Measurements from ENCODE around the gene ARMC5. TPM values are rescaled to one million over a fixed set of nuclear protein-coding genes. Genes with fewer than 3 reads are reported as not detected.
"Not testable (repeated sequence)": the region's sequence is repeated elsewhere in the genome, so short reads cannot be mapped to it uniquely, and the experiment has no call there.

ARMC5 gene
- total and polyA plus RNA-seq, 4 experiments from 2014 or later: 4.3 to 7.0 (median 6.3) TPM

DNA sequence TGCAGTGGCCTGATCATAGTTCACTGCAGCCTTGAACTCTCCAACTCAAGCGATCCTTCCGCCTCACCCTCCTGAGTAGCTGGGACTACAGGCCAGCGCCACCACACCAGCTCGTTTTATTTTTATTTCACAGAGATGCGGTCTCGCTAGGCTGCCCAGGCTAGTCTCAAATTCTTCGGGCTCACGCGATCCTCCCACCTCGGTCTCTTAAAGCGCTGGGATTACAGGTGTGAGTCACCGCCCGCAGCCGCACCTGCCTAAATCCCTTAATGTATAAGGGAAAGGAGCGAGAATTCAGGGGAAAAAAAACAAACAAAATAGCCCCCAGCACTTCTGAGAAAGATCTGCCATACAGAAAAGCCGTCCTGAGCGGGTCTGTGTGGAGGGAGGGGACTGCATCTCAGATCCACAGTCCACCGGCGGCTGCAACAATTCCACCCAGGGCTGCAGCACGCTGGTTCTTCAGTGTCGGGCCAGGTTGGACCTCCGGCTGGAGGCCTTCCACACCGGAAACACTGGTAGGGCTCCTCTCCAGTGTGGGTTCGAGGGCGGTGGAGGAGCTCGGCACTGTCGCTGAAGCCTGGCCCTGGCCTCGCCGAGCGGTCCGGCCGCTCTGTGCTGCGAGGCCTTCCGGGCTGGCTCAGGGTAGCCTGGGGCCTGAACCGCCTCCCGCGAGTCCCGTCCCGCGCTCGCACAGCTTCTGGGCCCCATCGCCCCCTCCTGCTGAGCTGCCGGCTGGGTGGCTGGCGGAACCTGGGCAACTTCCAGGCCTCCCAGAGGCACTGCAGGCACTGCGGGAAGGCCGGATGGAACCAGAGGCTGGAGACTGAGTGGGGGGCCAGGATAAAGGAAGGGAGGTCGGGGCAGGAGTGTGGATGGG, 23.7 kb upstream of the ARMC5 start:
- Histone ChIP-seq H3K4me1 (ENCODE audit: insufficient read depth, low read length) (no peaks in the 10 kb centered on the region), H3K9me3 (ENCODE audit: control insufficient read depth in 1 of 2, low read length in 2 of 2) (no peaks in the 10 kb centered on the region), H3K4me3 (ENCODE audit: low read length in 2 of 2) (no peak overlapping the region), H3K36me3 (ENCODE audit: insufficient read depth, low read length) (no peaks in the 10 kb centered on the region), H3K27me3 (ENCODE audit: insufficient read depth, low read length) (no peaks in the 10 kb centered on the region), H3K27ac (ENCODE audit: low read depth, low read length) (no peak overlapping the region)
- no peaks in the 10 kb centered on the region for H3K36me3 Mint-ChIP-seq
- no peaks in the 10 kb centered on the region for H3K27me3 Mint-ChIP-seq
- no peak for DNase-seq
- no peaks in the 10 kb centered on the region for H3K9me3 Mint-ChIP-seq
- H3K27ac Mint-ChIP-seq: no peak overlapping the region
- intact Hi-C loops (cut with micrococcal nuclease): no loop called here
- no peaks in the 10 kb centered on the region for H3K4me1 Mint-ChIP-seq
- ChIA-PET POLR2A (ENCODE audit: partially characterized antibody) (no interaction called here), CTCF (ENCODE audit: partially characterized antibody) (no interaction called here)
- no peak overlapping the region for H3K4me3 Mint-ChIP-seq

DNA sequence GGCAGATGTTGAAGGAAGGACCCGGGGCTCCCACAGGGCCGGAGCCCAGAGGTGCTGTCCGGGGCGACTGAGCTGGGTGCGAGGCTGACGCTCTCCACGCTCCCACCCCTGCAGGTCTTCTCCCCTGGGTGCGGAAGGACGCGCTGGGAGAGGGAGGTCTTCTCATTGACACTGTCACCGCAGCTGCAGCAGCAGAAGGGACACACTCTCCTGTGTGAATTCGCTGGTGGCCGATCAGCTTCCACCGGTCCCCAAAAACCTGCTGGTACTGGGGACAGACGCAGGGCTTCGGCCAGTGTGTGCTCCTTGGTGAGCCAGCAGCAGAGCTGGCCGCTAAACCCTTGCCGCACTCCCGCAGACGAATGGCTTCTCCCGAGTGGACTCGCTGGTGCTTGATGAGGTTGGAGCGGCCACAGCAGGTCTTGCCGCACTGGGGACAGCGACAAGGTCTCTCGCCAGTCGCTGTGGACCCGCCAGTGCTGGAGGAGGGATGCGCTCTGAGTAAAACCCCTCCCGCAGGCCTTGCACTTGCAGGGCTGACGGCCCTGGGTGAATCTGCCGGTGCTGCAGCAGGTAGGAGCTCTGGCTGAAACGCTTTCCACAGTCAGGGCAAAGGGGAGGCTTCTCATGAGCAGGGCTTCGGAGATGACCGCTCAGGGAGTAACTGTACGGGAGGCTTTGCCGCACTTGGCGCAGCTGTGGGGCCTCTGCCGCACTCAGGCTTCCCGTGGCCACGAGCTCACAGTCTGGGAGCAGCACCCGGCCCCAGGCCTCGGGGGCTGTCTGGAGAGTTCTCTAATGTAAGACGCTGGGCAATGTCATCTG, 22.9 kb upstream of the ARMC5 start:
- H3K9me3 Mint-ChIP-seq: no peaks in the 10 kb centered on the region
- Histone ChIP-seq H3K9me3 (ENCODE audit: control insufficient read depth in 1 of 2, low read length in 2 of 2) (no peaks in the 10 kb centered on the region), H3K27me3 (ENCODE audit: insufficient read depth, low read length) (no peaks in the 10 kb centered on the region), H3K36me3 (ENCODE audit: insufficient read depth, low read length) (no peaks in the 10 kb centered on the region), H3K4me3 (ENCODE audit: low read length in 2 of 2) (no peak overlapping the region), H3K4me1 (ENCODE audit: insufficient read depth, low read length) (no peaks in the 10 kb centered on the region), H3K27ac (ENCODE audit: low read depth, low read length) (no peak overlapping the region)
- intact Hi-C loops (cut with micrococcal nuclease): no loop called here
- DNase-seq: no peak
- CTCF ChIA-PET (ENCODE audit: partially characterized antibody): interaction anchor here (0.7 kb wide), 1 partner anchor 451 kb away, joined by 3 read pairs; the partner anchor contains the start of gene HSD3B7
- H3K36me3 Mint-ChIP-seq: no peaks in the 10 kb centered on the region
- no peaks in the 10 kb centered on the region for H3K4me1 Mint-ChIP-seq
- no peak overlapping the region for H3K4me3 Mint-ChIP-seq
- POLR2A ChIA-PET (ENCODE audit: partially characterized antibody): no interaction called here
- no peaks in the 10 kb centered on the region for H3K27me3 Mint-ChIP-seq
- no peak overlapping the region for H3K27ac Mint-ChIP-seq

DNA sequence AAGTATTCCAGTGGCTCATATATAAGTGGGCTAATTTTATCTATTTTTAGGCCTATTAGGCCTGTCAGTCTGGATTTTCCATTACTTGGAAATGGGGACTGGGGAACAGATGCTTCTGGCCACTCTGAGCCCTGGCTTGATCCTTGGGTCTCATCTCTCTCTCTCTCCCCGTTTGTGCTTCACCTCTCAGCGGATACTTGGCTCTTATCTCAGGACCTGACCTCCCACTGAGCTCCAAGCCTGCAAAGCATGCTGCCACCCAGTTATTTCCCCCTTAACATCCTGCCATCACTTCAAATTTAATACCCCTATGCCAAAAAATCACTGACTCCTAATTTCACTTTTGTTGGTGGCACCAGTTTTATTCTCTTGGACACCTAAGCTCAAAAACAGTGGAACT, 20.9 kb upstream of the ARMC5 start:
- Histone ChIP-seq H3K27ac (ENCODE audit: low read depth, low read length) (no peak overlapping the region), H3K4me1 (ENCODE audit: insufficient read depth, low read length) (no peaks in the 10 kb centered on the region), H3K9me3 (ENCODE audit: control insufficient read depth in 1 of 2, low read length in 2 of 2) (no peaks in the 10 kb centered on the region), H3K36me3 (ENCODE audit: insufficient read depth, low read length) (no peaks in the 10 kb centered on the region), H3K4me3 (ENCODE audit: low read length in 2 of 2) (no peak overlapping the region), H3K27me3 (ENCODE audit: insufficient read depth, low read length) (no peaks in the 10 kb centered on the region)
- peaks cover 0 to 1% of the 10 kb centered on the region in 2 donors for H3K27me3 Mint-ChIP-seq
- intact Hi-C loops (cut with micrococcal nuclease): no loop called here
- H3K4me3 Mint-ChIP-seq: no peak overlapping the region
- peaks cover 0 to 2% of the 10 kb centered on the region in 2 donors for H3K36me3 Mint-ChIP-seq
- CTCF ChIA-PET (ENCODE audit: partially characterized antibody): interaction anchor here (0.7 kb wide), 1 partner anchor 453 kb away, joined by 3 read pairs; the partner anchor contains the start of gene HSD3B7
- no peak overlapping the region for H3K27ac Mint-ChIP-seq
- DNase-seq: no peak
- H3K4me1 Mint-ChIP-seq: peaks cover 1 to 9% (median 5%) of the 10 kb centered on the region in 4 donors
- POLR2A ChIA-PET (ENCODE audit: partially characterized antibody): no interaction called here
- no peaks in the 10 kb centered on the region for H3K9me3 Mint-ChIP-seq

DNA sequence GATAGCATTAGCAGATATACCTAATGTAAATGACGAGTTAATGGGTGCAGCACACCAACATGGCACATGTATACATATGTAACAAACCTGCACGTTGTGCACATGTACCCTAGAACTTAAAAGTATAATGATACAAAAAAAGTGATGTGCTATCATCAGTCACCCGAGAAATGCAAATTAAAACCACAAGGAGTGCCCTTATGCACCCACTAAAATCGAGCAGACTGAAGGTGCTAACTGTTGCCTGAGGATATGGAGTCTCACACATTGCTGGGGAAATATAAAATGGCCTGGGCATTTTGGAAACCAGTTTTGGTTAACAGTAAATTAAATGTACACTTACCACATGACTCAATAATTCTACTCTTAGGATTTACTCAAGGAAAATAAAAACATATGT, 20.3 kb upstream of the ARMC5 start:
- H3K27ac ChIP-seq (ENCODE audit: low read depth, low read length); H3K4me1 Mint-ChIP-seq; H3K4me1 ChIP-seq (ENCODE audit: insufficient read depth, low read length); H3K27me3 Mint-ChIP-seq; H3K4me3 ChIP-seq (ENCODE audit: low read length in 2 of 2); H3K27ac Mint-ChIP-seq; H3K36me3 Mint-ChIP-seq; H3K27me3 ChIP-seq (ENCODE audit: insufficient read depth, low read length); DNase-seq; POLR2A ChIA-PET (ENCODE audit: partially characterized antibody); H3K4me3 Mint-ChIP-seq; H3K36me3 ChIP-seq (ENCODE audit: insufficient read depth, low read length); H3K9me3 Mint-ChIP-seq; CTCF ChIA-PET (ENCODE audit: partially characterized antibody); intact Hi-C loops (cut with micrococcal nuclease); H3K9me3 ChIP-seq (ENCODE audit: control insufficient read depth in 1 of 2, low read length in 2 of 2): not testable (repeated sequence)

DNA sequence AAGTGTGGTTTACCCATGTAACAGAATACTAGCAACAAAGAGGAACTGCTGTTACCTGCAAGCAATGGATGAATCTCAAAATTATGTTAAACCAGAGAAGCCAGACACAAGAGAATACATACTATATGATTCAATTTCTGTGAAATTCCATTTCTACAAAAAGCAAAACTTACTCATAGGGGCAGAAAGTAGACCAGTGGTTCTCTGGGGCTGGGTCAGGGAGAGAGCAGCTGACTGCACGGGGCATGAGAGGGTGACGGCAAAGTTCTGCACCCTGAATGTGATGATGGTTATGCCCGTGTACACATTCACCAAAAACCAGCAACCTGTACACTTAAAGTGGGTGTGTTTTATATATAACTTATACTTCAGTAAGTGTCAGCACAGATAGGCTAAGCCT, 19.8 kb upstream of the ARMC5 start:
- Histone ChIP-seq H3K36me3 (ENCODE audit: insufficient read depth, low read length) (no peaks in the 10 kb centered on the region), H3K27ac (ENCODE audit: low read depth, low read length) (no peak overlapping the region), H3K27me3 (ENCODE audit: insufficient read depth, low read length) (no peaks in the 10 kb centered on the region), H3K4me1 (ENCODE audit: insufficient read depth, low read length) (no peaks in the 10 kb centered on the region), H3K4me3 (ENCODE audit: low read length in 2 of 2) (no peak overlapping the region), H3K9me3 (ENCODE audit: control insufficient read depth in 1 of 2, low read length in 2 of 2) (no peaks in the 10 kb centered on the region)
- no peaks in the 10 kb centered on the region for H3K9me3 Mint-ChIP-seq
- CTCF ChIA-PET (ENCODE audit: partially characterized antibody): no interaction called here
- POLR2A ChIA-PET (ENCODE audit: partially characterized antibody): no interaction called here
- H3K36me3 Mint-ChIP-seq: peaks cover 0 to 2% of the 10 kb centered on the region in 2 donors
- peaks cover 1 to 9% (median 5%) of the 10 kb centered on the region in 4 donors for H3K4me1 Mint-ChIP-seq
- intact Hi-C loops (cut with micrococcal nuclease): no loop called here
- DNase-seq: no peak
- peaks cover 0 to 1% of the 10 kb centered on the region in 2 donors for H3K27me3 Mint-ChIP-seq
- H3K4me3 Mint-ChIP-seq: no peak overlapping the region
- H3K27ac Mint-ChIP-seq: no peak overlapping the region

DNA sequence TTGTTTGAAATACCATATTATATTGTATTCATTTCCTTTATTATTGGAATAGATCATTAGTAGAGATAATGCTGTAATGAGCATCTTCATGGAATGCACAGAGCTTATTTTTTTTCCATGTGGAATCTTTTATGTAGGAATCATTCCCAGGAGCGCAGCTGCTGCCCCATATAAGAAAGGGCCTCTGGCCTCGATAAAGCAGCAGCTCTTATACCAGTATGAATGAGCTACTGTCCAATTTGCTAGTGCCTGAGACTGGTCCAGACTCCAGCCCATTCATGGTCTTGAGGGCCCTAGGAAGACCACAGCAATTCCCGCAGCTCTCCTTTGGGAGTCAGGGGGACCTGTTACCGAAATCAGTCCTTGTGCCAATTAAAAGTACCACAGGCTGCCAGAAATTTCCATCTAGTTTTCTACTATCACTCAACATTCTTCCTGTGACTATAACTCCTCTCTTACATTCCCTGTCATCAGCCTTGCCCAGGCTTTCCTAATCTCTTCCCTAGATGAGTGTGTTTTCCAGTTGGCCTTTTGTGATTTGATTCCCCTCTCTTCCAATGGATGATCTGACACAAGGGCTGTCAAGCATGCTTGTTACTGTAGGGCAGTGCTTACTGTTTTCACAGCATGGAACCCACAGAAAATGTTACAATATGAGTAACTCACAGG, 18.7 kb upstream of the ARMC5 start:
- CTCF ChIA-PET (ENCODE audit: partially characterized antibody): interaction anchor here (0.6 to 1.4 kb wide), 3 partner anchors 298 to 458 kb away, joined by 3 to 4 read pairs (median 4); no protein-coding TSS in a partner anchor
- DNase-seq: no peak
- H3K4me1 ChIP-seq (ENCODE audit: insufficient read depth, low read length): no peaks in the 10 kb centered on the region
- H3K9me3 ChIP-seq (ENCODE audit: control insufficient read depth in 1 of 2, low read length in 2 of 2): no peaks in the 10 kb centered on the region
- H3K27me3 Mint-ChIP-seq: peaks cover 0 to 1% of the 10 kb centered on the region in 2 donors
- no peak overlapping the region for H3K27ac Mint-ChIP-seq
- H3K36me3 ChIP-seq (ENCODE audit: insufficient read depth, low read length): no peaks in the 10 kb centered on the region
- H3K4me3 Mint-ChIP-seq: no peak overlapping the region
- intact Hi-C loops (cut with micrococcal nuclease): no loop called here
- no peak overlapping the region for H3K27ac ChIP-seq (ENCODE audit: low read depth, low read length)
- H3K4me1 Mint-ChIP-seq: peaks cover 1 to 9% (median 5%) of the 10 kb centered on the region in 4 donors
- POLR2A ChIA-PET (ENCODE audit: partially characterized antibody): interaction anchor here (0.8 kb wide), 1 partner anchor 323 kb away, joined by 4 read pairs; the partner anchor contains the start of gene KAT8
- no peaks in the 10 kb centered on the region for H3K9me3 Mint-ChIP-seq
- no peak overlapping the region for H3K4me3 ChIP-seq (ENCODE audit: low read length in 2 of 2)
- H3K27me3 ChIP-seq (ENCODE audit: insufficient read depth, low read length): no peaks in the 10 kb centered on the region
- peaks cover 0 to 2% of the 10 kb centered on the region in 2 donors for H3K36me3 Mint-ChIP-seq
